Erythroblast (primary cell): Measurements from ENCODE around the gene FGF22.

ENCODE experiments used
- GATA1 ChIP-seq: IDR thresholded peaks from 2 replicates; pipeline ENCODE4 v1.6.1; 2011; ENCODE audit warnings: low read depth, mild to moderate bottlenecking, control low read depth, low read length, moderate library complexity
- POLR2A ChIP-seq: IDR thresholded peaks from 2 replicates; pipeline ENCODE4 v1.6.1; 2011; ENCODE audit warnings: mild to moderate bottlenecking, low read length

- TF ChIP-seq POLR2A (no peak), GATA1 (no peak)
These were observed 49.3 kb upstream of the FGF22 start for GRCh38 chr19:590396-590745.
